Right lobe of liver (tissue), 4 donors: ENCODE measurements around the gene ALPK3.

Experiments
- CTCF ChIP-seq, 4 donors: fragments of 200-600 bp in 3 of 4; fragments of 450-650 bp in 1 of 4; IDR thresholded peaks; one replicate each; pipeline versions ENCODE4 v1.5.1 to v1.8.0; 2016 to 2022; ENCODE audit warnings: antibody characterized with exemption in 4 of 4, mild to moderate bottlenecking in 2 of 4
- POLR2A ChIP-seq: fragments of 450-650 bp; IDR thresholded peaks from one replicate; pipeline ENCODE4 v1.6.1; 2017; ENCODE audit warnings: antibody characterized with exemption, mild to moderate bottlenecking
- donor health status: DM: no; HTN: no; CAD: no.
- donor health status: DM: no; HTN: no; CAD: no.
- donor health status: DM: no; HTN: yes; CAD: no.

- TF ChIP-seq CTCF (IDR thresholded peaks at IDR 0.05) (no peak), POLR2A (no peak)
Measured at GRCh38 chr15:84831028-84831427, 13.9 kb downstream of the ALPK3 start.
